ENCODE measurements around the gene HNRNPAB.
"Not testable (repeated sequence)": the region's sequence is repeated elsewhere in the genome, so short reads cannot be mapped to it uniquely, and the experiment has no call there.

The HNRNPAB gene

DNA sequence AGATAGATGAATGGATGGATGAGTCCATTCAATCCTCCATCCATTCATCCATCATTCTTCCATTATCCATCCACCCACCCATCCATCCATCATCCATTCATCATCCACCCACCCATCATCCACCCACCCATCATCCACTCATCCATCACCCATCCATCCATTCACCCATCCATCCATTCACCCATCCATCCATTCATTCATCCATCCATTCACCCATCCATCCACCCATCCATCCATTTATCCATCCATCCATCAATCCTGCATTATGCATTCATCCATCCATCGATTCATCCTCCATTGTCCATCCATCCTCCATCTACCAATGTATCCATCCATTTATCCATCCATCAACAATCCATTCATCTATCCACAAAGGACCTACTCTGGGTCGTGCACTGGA lies 41.1 kb downstream of the HNRNPAB start:
- DNase-seq (ENCODE audit: low read depth), result no peak

GRCh38 chr5:178246624-178247279 lies 42.4 kb downstream of the HNRNPAB start:
- no peak for DNase-seq (ENCODE audit: low read depth)

DNA sequence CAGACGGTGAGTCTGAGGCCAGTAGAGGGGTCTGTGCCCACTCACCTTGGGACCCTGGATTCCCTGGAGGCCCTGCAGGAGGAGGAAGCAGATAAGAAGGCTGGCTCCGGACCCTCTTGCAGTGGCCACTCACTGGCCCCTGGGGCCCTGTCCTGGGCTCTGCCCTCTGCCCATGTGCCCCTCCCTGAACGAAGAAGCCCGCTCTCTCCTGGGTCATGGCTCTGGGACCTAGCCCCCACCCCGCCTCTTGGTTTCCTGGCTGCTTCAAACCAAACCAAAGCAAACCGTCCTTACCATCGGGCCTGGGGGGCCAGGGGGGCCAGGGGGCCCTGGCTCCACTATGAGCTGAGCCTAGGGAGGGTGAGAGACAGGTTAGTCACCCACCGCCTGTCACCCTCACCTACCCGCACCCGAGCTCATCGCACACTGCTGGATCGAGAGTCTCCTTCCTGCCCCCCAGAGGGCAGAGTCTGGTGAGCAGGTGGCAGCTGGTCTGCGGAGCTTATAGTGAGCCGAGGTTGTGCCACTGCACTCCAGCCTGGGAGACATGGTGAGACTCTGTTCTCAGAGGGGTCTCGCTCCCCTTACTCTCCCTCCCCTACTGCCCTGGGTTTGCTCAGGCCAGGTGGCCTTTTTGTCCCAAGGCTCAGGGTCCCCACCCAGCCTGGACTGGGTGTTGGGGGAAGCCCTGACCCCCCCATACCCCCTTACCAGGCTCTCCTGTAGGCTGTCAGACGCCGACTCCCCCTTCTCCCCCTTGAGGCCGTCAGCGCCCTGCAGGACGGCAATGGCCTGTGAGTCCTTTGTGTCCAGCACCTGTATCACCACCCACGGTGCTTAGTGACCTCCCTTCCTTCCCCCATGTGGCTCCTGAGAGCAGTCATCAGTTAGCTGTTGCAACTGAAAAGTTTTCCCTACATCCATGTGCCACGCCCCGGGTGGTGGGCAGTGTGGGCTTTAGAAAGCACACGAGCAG lies 43.4 kb downstream of the HNRNPAB start:
- no peak for DNase-seq (ENCODE audit: low read depth)

- DNase-seq (ENCODE audit: low read depth), result no peak
Observed at GRCh38 chr5:178248750-178249149, 44.4 kb downstream of the HNRNPAB start.

- DNase-seq (ENCODE audit: low read depth), result no peak
Observed at GRCh38 chr5:178249191-178249989, 45.1 kb downstream of the HNRNPAB start.

GRCh38 chr5:178250263-178250662 lies 45.9 kb downstream of the HNRNPAB start:
- DNase-seq (ENCODE audit: low read depth), result no peak

- no peak for DNase-seq (ENCODE audit: low read depth)
Observed at GRCh38 chr5:178252258-178252657, 47.9 kb downstream of the HNRNPAB start.

GRCh38 chr5:178253632-178254031 lies 49.3 kb downstream of the HNRNPAB start:
- DNase-seq (ENCODE audit: low read depth), result not testable (repeated sequence)

DNA sequence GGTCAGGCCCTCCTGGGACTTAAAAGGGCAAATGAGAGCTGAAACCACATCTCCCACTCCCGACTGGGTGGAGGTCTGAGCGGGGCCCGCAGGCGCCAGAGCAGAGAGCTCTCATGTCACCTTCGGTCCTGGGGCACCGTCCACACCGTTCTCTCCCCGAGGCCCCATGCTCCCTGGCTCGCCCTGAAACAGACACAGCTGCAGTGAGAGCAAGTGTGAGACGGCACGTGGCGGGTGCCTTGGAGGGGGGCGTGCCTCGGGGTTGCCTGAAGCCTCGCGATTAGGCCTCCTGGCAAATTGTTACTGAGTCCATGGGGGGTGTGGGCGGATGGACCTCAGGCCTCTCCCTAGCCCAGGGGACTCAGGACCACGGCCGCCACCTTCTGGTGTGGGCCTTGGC lies 52.4 kb downstream of the HNRNPAB start:
- DNase-seq (ENCODE audit: low read depth), result no peak

GRCh38 chr5:178257650-178258049 lies 53.3 kb downstream of the HNRNPAB start:
- DNase-seq (ENCODE audit: low read depth), result no peak

DNA sequence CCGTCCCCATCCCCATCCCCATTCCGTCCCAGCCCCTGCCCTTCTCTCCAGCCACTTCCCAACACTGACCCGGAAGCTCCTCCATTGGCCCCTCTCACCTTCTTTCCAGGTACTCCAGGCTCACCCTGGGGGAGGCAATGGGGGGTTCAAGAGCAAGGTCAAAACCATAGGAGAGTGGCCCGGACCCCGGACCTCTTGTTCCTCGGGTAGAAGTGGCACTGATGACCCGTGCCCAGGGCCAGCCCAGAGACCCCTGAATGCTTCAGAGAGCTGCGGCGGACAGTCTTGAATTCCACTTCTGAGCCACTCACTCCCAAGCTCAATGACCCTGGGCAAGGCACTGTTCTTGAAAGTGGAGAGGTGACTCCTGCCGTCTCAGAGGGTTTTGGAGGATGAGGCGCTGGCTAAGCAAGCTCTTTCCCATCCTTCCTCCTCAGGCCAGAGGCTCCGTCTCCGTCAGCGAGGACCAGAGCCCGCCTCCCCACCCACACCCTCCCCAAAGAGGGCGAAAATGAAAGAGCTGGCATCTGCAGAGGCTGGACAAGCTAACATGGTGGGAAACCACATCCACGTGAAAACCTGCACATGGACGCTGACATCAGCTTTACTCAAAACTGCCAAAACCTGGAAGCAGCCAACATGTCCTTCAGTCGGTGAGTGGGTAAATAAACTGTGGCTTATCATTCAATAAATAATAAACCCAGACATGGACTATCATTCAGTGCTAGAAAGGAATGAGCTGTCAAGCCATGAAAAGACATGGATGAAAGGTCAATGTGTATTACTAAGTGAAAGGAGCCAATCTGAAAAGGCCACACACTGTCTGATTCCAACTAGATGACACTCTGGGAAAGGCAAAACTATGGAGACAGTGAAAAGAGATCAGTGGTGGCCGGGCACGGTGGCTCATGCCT lies 55.5 kb downstream of the HNRNPAB start:
- DNase-seq (ENCODE audit: low read depth), result no peak

Data from T-helper 22 cell (primary cell).